Osteoblast (primary cell): ENCODE measurements around the gene NAPSA. TPM values are rescaled to one million over a fixed set of nuclear protein-coding genes. Genes with fewer than 3 reads are reported as not detected.

Experiments
- DNase-seq: peaks from one replicate; pipeline ENCODE4 v3.0.0; 2011; ENCODE audit warnings: low spot score, mixed read lengths; ENCODE audit not compliant: insufficient read length; ENCODE audit errors: missing footprints
- H2AFZ ChIP-seq: 2 replicates; pipeline ENCODE4 v1.6.0; 2011; ENCODE audit warnings: mild to moderate bottlenecking, low read length
- H3K27ac ChIP-seq: 2 replicates; pipeline ENCODE4 v1.5.1; 2011; ENCODE audit warnings: mild to moderate bottlenecking, low read depth, low read length, moderate library complexity
- H3K27me3 ChIP-seq: 2 replicates; pipeline ENCODE4 v1.6.0; 2012; ENCODE audit warnings: mild to moderate bottlenecking, control low read depth, inconsistent platforms, low read length, moderate library complexity; ENCODE audit not compliant: insufficient read depth
- H3K36me3 ChIP-seq: 2 replicates; pipeline ENCODE4 v1.5.1; 2011; ENCODE audit warnings: mild to moderate bottlenecking, low read length, control low read depth, moderate library complexity; ENCODE audit not compliant: insufficient read depth
- H3K4me1 ChIP-seq: 2 replicates; pipeline ENCODE4 v1.5.1; 2011; ENCODE audit warnings: mild to moderate bottlenecking, low read length, control low read depth, moderate library complexity; ENCODE audit not compliant: insufficient read depth
- H3K4me2 ChIP-seq: 2 replicates; pipeline ENCODE4 v1.6.0; 2011; ENCODE audit warnings: mild to moderate bottlenecking, low read length; ENCODE audit not compliant: insufficient read depth
- H3K4me3 ChIP-seq: fragments of 200-600 bp; sonication (generic); 3 replicates; pipeline ENCODE4 v1.5.1; 2012; ENCODE audit warnings: mild to moderate bottlenecking, low read length, inconsistent platforms; ENCODE audit not compliant: insufficient read depth
- H3K79me2 ChIP-seq: 2 replicates; pipeline ENCODE4 v1.6.0; 2012; ENCODE audit warnings: mild to moderate bottlenecking, low read length, control low read depth, inconsistent platforms; ENCODE audit not compliant: insufficient read depth
- H3K9me3 ChIP-seq: 2 replicates; pipeline ENCODE4 v1.5.1; 2011; ENCODE audit warnings: low read depth, low read length, control low read depth
- H4K20me1 ChIP-seq: 2 replicates; pipeline ENCODE4 v1.6.0; 2012; ENCODE audit warnings: mild to moderate bottlenecking, low read length, control low read depth; ENCODE audit not compliant: insufficient read depth
- CTCF ChIP-seq: IDR thresholded peaks from 2 replicates; pipeline ENCODE4 v1.5.1; 2011; ENCODE audit warnings: mild to moderate bottlenecking, low read depth, low read length, moderate library complexity; ENCODE audit errors: extremely low read depth
- total RNA-seq: library from RNA; depleted of rRNA; stranded (reverse); fragments of >200 nt; gene quantifications from 2 replicates; pipeline ENCODE4 v1.2.3, GENCODE V29; 2012

The NAPSA gene
- total RNA-seq, 1 donor = under 0.01 TPM

DNA sequence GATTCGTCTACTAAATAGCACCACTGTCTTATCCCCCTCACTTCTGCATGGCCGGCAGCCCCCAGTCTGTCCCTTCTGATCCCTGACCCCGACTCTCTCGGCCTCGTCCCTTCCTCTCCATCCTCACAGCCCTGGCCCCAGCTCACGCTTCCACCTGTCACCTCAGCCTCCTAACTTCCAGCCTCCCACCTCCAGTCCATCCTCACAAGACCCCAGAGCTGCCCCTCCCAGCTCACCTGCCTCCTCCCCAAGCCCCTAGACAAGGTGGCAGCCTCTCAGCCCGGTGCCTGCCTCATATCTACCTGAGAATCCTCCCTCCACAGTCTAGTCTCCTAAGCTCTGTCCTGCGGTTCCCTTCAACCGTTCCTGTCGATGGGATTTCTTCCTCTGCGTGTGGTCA lies 46.3 kb downstream of the NAPSA start:
- peaks cover 9% of the 10 kb centered on the region for H3K27me3 ChIP-seq
- no peak overlapping the region for H3K4me3 ChIP-seq
- H3K79me2 ChIP-seq = no peaks in the 10 kb centered on the region
- no peak overlapping the region for H3K27ac ChIP-seq
- no peaks in the 10 kb centered on the region for H3K9me3 ChIP-seq
- no peak for TF ChIP-seq CTCF
- H4K20me1 ChIP-seq = no peaks in the 10 kb centered on the region
- H2AFZ ChIP-seq = no peak overlapping the region
- no peaks in the 10 kb centered on the region for H3K36me3 ChIP-seq
- DNase-seq = no peak
- H3K4me1 ChIP-seq = no peaks in the 10 kb centered on the region
- H3K4me2 ChIP-seq = no peak overlapping the region

GRCh38 chr19:50318438-50318837 lies 47.0 kb downstream of the NAPSA start:
- no peak for TF ChIP-seq CTCF
- peak; percentile 29 for DNase-seq
- Histone ChIP-seq H3K4me3 (no peak overlapping the region), H4K20me1 (no peaks in the 10 kb centered on the region), H3K4me1 (no peaks in the 10 kb centered on the region), H3K9me3 (no peaks in the 10 kb centered on the region), H3K4me2 (no peak overlapping the region), H3K36me3 (no peaks in the 10 kb centered on the region), H3K79me2 (no peaks in the 10 kb centered on the region), H3K27ac (no peak overlapping the region), H3K27me3 (peaks cover 12% of the 10 kb centered on the region), H2AFZ (no peak overlapping the region)

GRCh38 chr19:50317115-50317514 lies 48.3 kb downstream of the NAPSA start:
- no peak overlapping the region for H3K27ac ChIP-seq
- H3K4me1 ChIP-seq = no peaks in the 10 kb centered on the region
- no peaks in the 10 kb centered on the region for H3K79me2 ChIP-seq
- peaks cover 22% of the 10 kb centered on the region for H3K27me3 ChIP-seq
- no peak overlapping the region for H3K4me2 ChIP-seq
- DNase-seq = peak; percentile 21
- no peaks in the 10 kb centered on the region for H3K9me3 ChIP-seq
- H3K36me3 ChIP-seq = no peaks in the 10 kb centered on the region
- TF ChIP-seq CTCF = no peak
- no peaks in the 10 kb centered on the region for H4K20me1 ChIP-seq
- H2AFZ ChIP-seq = no peak overlapping the region
- H3K4me3 ChIP-seq = no peak overlapping the region

- peak; percentile 63 for DNase-seq
Measured at GRCh38 chr19:50315773-50316448, 49.5 kb downstream of the NAPSA start.

More at GRCh38 chr19:50315773-50316448, 49.5 kb downstream of the NAPSA start:
- no peaks in the 10 kb centered on the region for H4K20me1 ChIP-seq
- no peak overlapping the region for H2AFZ ChIP-seq
- H3K27me3 ChIP-seq = peaks cover 22% of the 10 kb centered on the region
- no peaks in the 10 kb centered on the region for H3K79me2 ChIP-seq
- H3K27ac ChIP-seq = no peak overlapping the region
- H3K4me3 ChIP-seq = no peak overlapping the region
- H3K36me3 ChIP-seq = no peaks in the 10 kb centered on the region
- no peak overlapping the region for H3K4me2 ChIP-seq
- TF ChIP-seq CTCF = no peak
- H3K9me3 ChIP-seq = no peaks in the 10 kb centered on the region
- no peaks in the 10 kb centered on the region for H3K4me1 ChIP-seq
